ENCODE measurements around the gene MATN1. TPM values are rescaled to one million over a fixed set of nuclear protein-coding genes. Genes with fewer than 3 reads are reported as not detected.

MATN1 gene
- polyA plus RNA-seq, 12 donors = 0.61 to 1.7 (median 1.1) TPM; not detected in 2

DNA sequence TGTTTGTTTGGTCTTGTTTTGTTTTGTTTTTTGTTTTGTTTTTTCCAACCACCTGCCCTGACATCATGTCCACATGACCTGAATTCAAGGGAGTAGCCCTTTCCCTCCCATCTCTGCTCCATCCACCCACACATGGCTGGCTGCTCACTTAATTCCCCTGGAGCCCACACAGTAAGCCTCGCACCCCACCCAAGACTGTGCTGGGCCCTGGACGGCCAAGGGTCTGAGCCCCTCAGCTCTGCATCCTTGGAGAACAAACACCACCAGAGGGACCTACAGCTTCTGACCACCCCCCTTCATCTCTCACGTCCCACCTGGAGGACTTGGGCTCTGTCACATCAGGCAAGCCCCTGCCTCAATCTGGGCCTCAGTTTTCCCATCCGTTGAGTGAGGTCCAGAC, 39.1 kb downstream of the MATN1 start:
- no peak for DNase-seq

DNA sequence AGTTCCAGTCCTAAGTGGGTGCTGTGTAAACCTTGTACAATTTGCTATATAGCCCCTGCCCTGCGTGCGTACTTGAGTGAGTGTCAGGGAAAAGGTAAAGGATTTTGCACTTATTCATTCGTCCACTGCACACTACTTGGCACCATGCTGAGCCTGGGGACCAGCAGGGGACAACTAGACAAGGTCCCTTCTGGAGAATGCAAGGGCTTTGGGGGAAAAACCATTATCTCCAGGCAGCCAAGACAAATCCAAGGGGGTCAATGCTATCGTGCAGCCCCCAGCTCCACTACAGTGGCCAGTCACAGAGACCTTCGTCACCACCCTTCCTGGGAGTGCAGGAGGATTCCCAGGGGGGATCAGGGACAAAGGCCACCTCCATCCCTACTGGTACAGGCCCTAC, 39.7 kb downstream of the MATN1 start:
- DNase-seq = no peak

DNA sequence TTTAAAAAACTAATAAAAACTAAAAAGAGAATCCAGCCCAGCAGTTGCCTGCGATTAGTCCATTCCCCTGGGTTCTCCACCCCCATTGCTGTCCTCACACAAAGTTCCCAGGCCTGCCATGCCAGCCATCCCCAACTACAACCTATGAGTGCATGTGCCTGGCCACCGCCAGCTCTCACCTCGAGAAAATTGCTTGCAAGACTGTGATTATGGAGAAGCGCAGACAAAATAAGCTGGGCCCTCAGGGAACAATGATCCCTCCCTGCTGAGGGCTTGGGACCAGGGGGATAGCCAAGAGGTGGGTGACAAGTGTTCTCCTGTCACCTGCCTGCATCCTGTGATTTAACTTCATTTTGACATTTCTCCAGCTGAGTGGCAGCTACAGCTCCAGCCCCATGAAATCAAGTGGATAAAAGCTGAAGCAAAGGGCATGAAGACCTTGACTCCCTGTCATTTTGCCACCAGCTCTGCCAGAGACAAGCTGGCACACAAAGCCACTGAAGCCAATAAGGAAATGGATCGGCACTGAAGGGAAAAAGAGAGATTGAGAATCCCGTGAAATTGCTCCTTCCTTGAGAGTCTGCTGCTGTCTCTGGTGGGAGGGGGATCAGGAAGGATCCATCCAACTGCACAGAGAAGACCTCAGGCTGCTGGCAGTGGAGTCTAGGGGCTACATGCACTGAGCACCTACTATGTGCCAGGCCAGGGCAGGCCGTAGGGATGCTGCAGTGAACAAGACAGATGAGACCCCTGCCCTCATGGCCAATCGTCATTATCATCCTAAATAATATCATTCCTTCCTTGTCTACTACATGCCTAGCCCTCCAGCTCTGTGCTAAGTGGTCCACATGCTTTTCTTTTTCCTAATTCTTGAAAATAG, 40.7 kb downstream of the MATN1 start:
- DNase-seq = no peak

DNA sequence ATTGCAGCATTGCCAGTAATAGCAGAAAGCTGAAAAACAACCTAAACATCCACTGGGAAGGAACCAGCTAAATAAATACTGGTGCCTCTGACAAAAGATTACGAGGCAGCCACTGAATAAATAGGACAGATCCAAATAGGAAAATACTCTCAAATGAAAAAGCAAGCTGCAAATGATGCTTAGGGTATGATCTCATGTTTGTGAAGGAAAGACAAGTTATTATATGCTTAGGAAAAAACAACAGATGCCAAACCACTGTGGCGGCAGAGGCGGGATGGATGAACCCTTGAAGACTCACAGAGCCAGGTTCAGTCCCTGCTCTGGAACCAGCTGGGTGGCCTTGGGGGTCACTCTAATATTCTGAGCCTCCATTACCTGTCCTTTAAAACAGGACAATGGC, 41.6 kb downstream of the MATN1 start:
- DNase-seq = no peak

DNA sequence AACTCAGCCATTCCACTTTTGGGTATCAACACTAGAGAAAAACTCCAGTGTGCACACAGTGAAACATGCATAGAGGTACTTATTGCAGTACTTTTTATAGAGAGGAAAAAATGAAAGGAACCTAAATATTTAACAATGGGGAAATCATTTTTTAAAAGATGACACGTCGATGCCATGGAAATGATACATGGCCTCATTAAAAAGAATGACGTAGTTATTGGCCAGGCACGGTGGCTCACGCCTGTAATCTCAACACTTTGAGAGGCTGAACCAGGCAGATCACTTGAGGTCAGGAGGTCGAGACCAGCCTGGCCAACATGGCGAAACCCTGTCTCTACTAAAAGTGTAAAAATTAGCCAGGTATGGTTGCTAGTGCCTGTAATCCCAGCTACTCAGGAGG, 42.5 kb downstream of the MATN1 start:
- no peak for DNase-seq

DNA sequence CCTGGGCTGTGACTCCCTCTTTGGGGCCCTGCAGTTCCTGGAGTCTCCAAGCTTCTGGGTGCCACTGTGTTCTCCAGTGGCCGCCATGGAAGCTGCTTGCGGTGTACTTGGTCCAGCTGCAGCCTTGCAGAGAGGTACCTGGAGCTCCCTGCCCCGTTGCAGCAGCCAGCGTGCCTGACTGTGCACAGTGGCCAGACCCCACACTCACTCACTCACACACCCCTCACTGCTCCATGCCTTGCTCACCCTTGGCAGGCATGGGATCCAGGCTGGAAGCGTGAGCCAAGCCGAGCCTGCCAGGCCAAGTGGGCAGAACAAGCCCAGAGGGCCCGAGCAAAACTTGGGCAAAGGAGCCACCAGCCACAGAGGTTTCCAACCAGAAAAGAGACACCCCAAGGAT, 43.0 kb downstream of the MATN1 start:
- DNase-seq = no peak

DNA sequence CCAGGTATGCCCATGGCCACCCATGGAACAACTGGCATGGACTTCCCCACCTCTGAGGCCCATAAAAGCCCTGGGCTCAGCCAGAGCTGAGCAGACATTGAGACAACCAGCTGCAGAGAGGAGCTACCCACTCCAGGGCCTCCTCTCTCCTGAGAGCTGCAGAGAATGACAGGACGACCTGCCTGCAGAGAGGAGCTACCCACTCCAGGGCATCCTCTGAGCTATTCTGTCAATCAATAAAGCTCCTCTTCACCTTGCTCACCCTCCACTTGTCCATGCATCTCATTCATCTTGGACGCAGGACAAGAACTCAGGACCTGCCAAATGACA, 43.4 kb downstream of the MATN1 start:
- DNase-seq = no peak

DNA sequence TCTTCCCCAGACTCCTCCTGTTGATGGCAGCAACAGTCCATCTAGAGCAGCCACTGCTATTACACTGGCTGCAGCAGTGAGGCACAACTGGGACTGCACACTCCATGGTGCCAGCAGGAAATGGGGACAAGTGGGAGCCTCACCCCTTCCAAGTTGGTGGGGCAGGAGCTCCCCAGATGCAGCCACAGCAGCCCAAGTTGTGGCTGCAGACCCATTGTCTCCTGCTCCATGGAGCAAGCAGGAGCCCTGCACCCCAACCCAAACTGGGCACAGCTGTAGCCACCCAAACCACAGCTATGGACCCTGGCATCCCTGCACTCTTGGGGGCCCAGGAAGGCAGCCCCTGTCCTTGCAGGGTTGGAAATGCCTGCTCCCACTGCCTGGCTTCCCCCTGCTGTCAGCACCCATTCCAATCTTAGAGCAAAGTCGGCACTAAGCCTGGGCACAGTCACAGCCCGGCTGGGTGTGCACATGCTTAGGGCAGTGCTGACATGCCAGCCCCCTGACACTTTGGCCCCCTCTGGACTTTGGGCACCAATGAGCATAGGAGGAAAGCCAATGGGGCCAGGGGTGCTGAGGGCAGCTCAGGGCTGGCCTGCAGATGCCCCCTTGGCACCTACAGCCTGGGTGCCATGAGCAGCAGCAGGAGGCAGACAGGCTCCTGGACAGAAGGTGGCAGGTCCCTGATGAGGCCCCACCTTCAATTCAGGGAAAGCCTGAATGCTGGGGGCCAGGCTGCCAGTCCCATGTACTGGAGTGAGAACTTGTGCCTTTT, 44.0 kb downstream of the MATN1 start:
- no peak for DNase-seq

DNA sequence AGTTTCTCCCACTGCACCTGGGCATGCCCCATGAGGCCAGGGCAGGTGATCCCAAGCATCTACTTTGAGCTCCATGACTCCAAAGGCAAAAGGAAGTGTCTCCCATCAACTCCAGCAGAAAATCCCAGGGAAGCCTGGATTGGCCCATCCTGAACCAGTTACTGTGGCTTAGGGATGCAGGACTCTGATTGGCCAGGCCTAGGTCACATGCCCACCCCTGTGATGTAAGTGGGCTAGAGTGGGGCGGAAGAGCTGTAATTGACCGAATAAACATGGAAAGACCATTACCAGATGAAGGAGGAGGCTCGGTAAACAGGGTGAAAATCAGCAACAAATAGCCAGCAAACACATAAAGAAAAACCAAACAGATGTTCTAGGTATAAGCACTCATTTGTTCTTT, 45.2 kb downstream of the MATN1 start:
- DNase-seq = no peak

DNA sequence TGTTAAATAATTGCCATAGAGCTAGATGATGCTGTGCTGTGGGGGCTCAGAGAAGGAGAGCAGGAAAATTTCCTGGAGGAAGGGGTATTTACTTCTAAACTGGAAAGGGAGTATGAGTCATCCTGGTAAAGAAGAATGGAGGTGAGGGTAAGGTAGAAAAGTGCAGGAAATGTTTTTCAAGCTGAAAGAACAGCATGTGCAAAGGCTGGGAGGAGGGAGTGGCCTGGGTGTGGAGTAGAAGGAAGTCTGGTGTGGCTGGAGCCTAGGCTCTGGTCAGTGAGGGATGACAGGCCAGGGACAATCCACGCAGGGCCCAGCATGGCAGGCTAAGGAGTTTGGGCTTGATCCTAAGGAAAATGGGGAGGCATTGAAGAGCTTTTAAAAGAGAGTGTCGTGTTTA, 45.9 kb downstream of the MATN1 start:
- DNase-seq = no peak

DNA sequence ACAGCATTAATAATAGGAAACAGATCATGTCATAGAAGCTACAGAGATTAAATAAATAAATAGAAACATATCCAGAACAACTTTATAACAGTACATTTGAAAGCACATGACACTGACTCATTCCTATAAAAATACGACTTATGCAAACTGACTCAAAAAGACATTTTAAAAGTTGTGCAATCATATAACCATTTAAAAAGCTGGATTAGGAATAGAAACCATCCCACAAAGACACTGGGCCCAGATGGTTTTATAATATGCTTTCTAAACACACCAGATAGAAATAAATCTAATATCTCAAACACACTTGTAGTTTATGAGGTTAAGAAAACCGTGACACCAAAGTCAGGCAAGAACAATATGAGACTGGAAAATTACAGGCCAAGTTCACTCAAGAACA, 47.6 kb downstream of the MATN1 start:
- no peak for DNase-seq

DNA sequence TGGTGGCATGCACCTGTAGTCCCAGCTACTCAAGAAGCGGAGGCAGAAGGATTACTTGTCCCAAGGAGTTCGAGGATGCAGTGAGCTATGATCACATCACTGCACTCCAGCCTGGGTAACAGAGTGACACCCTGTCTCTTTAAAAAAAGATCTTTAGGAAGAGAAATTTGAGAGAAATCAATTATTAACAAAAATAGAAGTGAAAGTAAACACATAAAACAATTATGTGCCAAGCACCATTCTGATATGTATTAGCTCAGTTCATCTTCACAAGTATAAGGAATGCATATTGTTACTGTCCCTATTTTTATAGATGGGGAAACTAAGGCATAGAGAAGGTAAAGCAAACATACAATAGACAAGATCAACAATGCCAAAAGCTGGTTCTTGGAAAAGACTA, 48.1 kb downstream of the MATN1 start:
- DNase-seq = no peak

DNA sequence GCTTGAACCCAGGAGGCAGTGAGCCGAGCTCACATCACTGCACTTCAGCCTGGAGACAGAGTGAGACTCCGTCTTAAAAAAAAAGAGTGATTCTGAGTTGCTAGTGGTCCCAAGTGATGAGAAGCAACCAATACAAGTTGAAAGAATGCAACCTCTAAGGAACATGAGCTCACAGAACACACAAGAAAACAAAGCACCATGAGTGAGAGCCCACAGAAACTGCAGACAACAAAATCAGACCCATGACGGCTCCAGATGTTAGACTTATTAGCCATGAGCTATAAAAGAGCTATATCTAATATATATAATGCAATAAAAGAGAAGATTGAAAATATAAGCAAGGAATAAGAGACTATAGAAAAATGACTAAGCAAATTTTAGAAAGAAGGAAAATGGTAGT, 50.0 kb downstream of the MATN1 start:
- no peak for DNase-seq

DNA sequence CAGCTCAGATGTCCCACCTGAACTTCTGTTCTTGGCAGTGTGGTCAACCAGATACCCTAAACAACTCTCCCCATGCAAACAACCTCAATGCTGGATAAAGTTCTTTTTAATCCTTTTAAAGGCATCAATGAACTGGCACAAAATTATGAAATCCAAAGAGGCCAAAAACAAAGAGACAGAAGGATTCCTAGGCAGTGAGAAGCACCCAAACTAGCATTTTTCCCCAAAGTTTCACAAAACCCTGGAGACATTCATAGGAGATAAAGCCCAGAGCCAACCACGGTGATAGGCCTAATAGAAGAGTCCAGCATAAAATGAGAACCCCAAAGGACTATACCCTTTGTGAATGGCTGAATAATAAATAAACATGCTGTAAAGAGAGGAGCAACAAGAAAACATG, 50.7 kb downstream of the MATN1 start:
- no peak for DNase-seq

DNA sequence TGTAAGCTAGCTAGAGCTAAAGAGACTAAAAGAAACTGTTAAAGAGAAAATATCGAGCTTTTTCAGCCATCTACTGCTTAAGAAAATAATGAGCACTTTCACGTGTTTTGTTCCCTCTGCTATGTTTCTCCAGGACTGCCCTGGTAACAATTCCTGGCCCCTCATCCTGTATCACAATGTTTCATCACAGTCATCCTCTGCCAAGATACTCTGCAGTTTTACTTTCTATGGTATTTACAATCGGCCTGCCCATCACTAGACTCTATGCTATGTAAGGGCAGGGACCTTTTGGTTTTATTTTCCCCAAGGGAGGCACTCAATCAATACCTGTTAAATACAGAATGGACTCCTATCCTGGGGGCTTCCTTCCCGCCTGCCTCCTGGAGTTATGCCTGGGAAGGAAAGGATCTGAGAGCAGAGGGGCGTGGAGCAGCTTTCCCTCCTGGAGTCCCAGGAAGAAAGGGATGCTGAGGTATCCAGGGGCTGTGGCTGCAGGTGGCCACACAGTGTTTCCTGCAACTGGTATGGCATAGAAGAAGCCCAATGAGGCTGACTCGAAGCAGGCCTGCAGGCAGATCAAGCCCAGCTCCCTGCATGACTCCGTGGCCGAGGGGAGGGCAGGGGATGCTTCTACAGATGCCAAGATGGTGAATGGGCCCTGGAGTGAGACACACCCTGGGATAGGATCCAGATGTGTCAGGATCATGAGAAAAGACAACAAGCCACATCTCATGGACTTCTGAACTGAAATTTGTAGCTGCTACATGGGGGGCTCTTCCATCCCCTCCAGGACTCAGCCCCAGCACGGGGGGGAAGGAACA, 52.9 kb downstream of the MATN1 start:
- DNase-seq = no peak

DNA sequence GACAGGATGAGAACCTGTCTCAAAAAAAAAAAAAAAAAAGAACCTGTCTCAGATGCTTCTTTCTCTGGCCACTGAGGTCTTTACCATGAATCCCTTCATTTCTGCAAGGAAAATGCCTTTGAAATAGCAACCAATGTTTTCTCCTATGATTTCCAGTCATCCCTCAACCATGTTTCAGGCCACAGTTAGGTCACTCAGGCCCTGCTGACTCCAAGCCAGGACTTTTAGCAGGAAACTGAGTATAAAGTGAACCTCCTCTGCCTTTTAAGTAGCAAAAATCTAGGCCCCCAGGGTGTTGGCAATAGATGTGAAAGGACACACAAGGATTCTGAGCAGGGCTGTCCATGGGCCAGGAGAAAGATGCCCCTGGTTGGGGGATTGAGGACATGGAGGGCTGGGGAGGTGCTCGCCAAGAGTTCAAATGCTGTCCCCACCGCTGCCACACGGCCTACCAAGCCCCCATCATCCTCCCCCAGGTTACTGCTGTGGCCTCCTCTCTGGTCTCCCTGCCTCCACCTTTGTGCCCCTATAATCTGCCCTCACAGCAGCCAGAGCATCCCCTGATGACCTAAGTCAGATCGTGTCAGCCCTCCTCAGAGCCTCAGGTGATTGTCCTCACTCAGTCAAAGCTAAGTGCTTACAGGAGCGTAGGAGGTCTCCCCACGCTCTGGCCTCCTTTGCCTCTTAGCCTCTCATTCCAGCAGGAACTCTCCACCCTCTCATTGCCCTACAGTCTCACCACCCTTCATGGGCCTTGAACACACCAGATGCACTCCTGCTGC, 54.6 kb downstream of the MATN1 start:
- DNase-seq = no peak

DNA sequence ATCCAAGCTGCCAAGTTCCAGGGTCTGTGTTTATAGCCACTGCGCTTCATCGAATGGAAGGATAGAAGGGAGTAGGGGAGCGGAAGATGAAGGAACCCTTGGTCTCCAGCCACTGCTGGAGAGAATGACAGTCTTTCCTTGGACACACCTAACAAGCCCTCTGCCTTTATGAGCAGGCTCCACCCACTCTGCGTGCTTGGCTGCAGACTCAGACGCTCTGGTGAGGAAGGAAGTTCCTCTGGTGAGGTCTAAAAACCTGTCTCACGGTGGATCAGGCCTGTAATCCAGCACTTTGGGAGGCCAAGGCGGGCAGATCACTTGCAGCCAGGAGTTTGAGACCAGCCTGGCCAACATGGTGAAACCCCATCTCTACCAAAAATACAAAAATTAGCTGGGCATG, 55.4 kb downstream of the MATN1 start:
- DNase-seq = no peak

DNA sequence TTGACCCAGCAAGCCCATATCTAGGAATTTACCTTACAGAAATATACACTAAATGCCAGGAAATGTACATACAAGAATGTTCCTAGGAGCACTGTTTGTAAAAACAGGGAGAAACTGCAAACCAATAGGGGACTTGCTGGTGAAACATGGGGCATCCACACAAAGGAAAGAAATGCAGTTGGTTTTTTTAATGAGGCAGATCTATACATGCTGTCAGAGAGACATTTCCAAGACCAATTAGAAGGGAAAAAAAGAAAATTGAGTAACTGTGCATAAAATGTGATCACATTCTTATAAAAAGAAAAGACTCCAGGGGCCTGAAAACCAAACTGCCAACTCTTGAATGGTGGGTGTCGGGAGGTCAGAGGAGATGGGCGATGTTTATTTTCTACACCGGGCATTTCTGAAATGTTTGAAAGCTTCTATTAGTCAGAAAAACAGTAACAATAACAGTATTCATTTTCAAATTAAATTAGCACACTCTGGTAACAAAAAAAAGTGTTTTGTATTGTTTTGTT, 56.6 kb downstream of the MATN1 start:
- DNase-seq = no peak

DNA sequence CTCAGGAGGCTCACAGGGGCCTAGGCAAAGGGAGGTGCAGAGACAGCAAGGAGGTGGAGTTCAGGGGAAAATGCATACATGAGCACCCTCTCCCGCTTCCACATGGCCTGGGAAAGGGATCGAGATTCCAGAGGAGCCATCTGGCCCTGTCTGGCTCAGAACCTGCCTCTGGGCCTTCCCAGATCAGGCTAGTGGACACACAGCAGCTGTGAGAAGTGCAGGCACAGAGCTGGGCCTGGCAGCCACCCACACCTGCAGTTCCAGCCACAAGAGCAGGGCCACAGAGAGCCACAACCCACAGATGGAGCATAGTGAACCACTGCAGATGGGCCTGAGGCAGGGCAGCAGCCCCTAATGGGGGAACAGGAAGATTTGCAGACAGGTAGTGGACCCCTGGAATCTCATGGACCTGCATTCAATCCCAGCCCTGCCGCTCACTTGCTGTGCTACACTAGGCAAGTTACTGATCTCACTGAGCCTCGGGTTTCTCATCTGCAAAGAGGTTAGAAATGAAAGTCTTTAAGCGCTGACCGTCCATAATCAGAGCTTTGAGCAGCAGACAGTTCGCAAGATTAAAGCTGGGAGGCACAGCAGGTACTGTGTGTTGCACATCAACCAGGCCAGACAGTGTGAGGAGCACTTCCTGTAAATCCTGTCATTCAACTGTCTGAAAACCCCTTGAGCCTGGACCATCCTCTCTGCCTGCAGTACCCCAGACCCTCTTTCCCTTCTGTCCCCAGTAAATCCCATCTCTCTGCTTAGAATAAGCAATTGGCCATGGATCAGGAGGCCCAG, 58.0 kb downstream of the MATN1 start:
- no peak for DNase-seq

DNA sequence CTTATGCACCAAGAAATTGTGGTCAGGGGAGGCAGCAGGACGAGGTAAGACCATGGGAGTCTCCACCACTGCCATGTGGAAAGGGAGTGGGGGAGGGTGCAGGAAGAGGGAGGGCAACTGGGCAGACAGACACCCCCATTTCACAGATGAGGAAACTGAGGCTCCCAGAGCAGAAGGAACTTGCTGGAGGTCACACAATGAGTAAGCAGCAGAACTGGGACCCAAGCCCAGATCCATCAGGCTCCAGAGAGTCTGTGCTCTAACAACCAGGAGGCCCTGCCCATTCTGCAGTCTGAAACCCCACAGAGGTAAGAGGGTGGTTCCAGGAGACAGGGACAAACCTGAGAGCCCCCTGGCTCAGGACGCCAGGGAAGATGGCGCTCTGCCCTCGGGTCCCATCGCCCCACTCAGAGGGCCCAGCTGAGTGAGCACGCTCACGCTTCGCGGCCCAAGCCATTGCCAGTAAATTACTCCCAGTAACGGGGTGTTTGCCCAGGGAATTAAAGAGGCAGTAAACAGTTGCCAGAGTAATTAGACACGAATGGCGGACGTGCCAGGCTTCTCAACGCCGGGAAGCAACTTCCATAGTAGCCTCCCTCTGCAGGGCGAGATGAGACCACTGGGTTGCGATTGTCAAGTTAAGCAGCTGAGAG, 59.2 kb downstream of the MATN1 start:
- no peak for DNase-seq

Data from muscle of arm (tissue), 12 donors.